ENCODE data around the gene OR4M2.
"Not testable (repeated sequence)": the region's sequence is repeated elsewhere in the genome, so short reads cannot be mapped to it uniquely, and the experiment has no call there.

OR4M2 gene, protein sequence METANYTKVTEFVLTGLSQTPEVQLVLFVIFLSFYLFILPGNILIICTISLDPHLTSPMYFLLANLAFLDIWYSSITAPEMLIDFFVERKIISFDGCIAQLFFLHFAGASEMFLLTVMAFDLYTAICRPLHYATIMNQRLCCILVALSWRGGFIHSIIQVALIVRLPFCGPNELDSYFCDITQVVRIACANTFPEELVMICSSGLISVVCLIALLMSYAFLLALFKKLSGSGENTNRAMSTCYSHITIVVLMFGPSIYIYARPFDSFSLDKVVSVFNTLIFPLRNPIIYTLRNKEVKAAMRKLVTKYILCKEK

GRCh38 chr15:22080227-22080626 lies at the start of gene OR4M2:
OR4M2 (plus strand) TSS chr15:22080527; CDS start chr15:22080625, 98 bp downstream.
- POLR2A ChIA-PET; DNase-seq (ENCODE audit: low read depth, low spot score); CTCF ChIA-PET; H3K4me3 ChIP-seq (ENCODE audit: low read depth, low read length): not testable (repeated sequence)

GRCh38 chr15:22069267-22069666 lies 11.1 kb upstream of the OR4M2 start:
- CTCF ChIA-PET = not testable (repeated sequence)

GRCh38 chr15:22081386-22081785 lies 1.1 kb downstream of the OR4M2 start:
- POLR2A ChIA-PET; CTCF ChIA-PET; DNase-seq (ENCODE audit: low read depth, low spot score): not testable (repeated sequence)

More at GRCh38 chr15:22069267-22069666, 11.1 kb upstream of the OR4M2 start:
- POLR2A ChIA-PET; DNase-seq (ENCODE audit: low read depth, low spot score); H3K4me3 ChIP-seq (ENCODE audit: low read depth, low read length): not testable (repeated sequence)

DNA sequence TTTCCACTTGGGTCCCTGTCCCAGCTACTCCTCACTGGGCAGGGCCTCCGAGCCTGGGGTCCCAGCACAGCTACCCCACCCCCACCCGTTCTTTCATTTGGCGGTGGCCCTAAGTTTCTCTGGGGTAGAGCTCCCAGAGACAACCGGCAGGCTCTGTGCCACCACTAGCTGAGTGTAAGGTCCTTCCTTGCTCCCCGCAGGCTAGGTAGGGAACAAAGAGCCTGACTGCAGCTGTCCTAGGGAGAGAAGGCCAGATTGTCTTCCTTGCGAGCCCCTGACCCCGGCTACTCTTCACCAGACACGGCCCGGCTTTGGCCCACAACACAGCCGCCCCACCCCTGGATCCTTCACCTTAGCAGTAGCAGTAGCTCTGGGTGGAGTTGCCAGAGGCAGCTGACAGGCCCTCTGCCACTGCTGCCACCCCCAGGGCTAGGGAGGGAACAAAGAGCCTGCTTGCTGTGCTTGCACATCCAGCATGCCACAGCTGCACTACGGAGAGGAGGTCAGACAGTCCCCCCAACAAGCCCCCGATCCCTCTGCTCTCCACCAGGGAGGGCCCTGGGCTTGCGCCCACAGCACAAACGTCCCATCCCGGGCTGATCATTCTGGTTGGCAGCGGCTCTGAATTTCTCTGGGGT lies 18.4 kb downstream of the OR4M2 start:
- DNase-seq (ENCODE audit: low read depth, low spot score); H3K4me3 ChIP-seq (ENCODE audit: low read depth, low read length); POLR2A ChIA-PET; CTCF ChIA-PET: not testable (repeated sequence)

More at GRCh38 chr15:22081386-22081785, 1.1 kb downstream of the OR4M2 start:
- H3K4me3 ChIP-seq (ENCODE audit: low read depth, low read length) = not testable (repeated sequence)

DNA sequence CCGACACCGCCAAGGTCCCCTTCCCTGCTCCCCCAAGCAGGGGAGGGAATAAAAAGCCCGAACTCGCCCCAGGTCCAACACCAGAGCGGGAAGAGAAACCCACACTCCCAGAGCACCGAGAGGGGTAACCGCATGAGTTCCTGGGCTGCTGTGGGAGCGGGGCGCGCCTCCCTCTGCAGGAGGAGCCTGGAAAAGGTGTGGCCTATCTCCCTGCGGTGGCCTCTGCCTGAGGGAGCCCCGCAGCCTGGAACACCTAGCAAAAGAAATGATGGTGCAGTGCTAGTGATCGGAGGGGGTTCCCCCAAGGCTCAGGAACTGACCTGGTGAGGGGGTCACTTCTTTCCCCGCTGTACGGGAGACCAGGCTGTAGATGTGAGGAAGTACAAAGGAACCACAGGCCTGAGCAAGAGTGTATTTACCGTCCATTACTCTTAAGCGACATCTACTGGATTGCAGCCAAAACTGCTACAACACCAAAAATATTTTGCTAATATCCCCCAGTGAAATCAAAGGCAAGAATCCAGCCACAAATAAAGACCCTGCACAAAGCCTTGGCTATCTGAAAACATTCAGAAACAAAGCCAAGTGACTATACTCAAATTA lies 19.1 kb downstream of the OR4M2 start:
- H3K4me3 ChIP-seq (ENCODE audit: low read depth, low read length); POLR2A ChIA-PET; CTCF ChIA-PET; DNase-seq (ENCODE audit: low read depth, low spot score): not testable (repeated sequence)

DNA sequence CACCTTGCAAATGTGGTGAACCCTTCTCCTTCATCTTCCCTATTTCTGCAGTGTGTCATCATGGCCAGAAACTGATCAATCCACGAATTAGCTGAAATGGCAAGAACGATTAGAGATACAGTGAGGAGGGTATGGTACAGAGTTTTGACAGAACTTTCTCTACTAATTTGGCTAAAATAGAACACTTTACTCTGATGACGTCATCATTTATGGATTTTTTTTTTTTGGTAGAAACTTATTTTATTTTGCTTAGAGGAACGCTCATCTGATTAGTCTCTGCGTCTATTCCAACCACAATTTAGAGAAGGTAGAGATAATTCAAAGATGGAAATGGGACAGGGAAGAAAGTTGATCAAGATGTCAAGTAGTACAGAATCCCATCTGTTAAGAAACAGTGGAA lies 41.7 kb downstream of the OR4M2 start:
- H3K4me3 ChIP-seq (ENCODE audit: low read depth, low read length); CTCF ChIA-PET; POLR2A ChIA-PET; DNase-seq (ENCODE audit: low read depth, low spot score): not testable (repeated sequence)

All from AG04449 (cell line).